ENCODE data around the gene CHDH.

- TF ChIP-seq POLR2AphosphoS5 (IDR thresholded peaks at IDR 0.05; ENCODE audit: low read depth, low read length): no peak
- no peak for TF ChIP-seq POLR2A (IDR thresholded peaks at IDR 0.05; ENCODE audit: low read depth, low read length)
Measured at GRCh38 chr3:53787016-53787415, 59.2 kb downstream of the CHDH start.

Measured in GM12892 (cell line).